ENCODE data around the gene SLC29A4.
"Not testable (repeated sequence)": the region's sequence is repeated elsewhere in the genome, so short reads cannot be mapped to it uniquely, and the experiment has no call there.

SLC29A4 gene

GRCh38 chr7:5295039-5296014 lies 12.6 kb downstream of the SLC29A4 start:
- no peak for DNase-seq (ENCODE audit: low read depth, low spot score)

GRCh38 chr7:5296015-5296610 lies 13.4 kb downstream of the SLC29A4 start:
- no peak for DNase-seq (ENCODE audit: low read depth, low spot score)

GRCh38 chr7:5296611-5297226 lies 14.0 kb downstream of the SLC29A4 start:
- DNase-seq (ENCODE audit: low read depth, low spot score): peak; percentile 30

- no peak for DNase-seq (ENCODE audit: low read depth, low spot score)
These were observed 17.6 kb downstream of the SLC29A4 start for GRCh38 chr7:5300366-5300765.

GRCh38 chr7:5302577-5302976 lies 19.8 kb downstream of the SLC29A4 start:
- no peak for DNase-seq (ENCODE audit: low read depth, low spot score)

GRCh38 chr7:5303061-5303460 lies 20.3 kb downstream of the SLC29A4 start:
- DNase-seq (ENCODE audit: low read depth, low spot score): no peak

- DNase-seq (ENCODE audit: low read depth, low spot score): no peak
These were observed 21.1 kb downstream of the SLC29A4 start for GRCh38 chr7:5303591-5304505.

GRCh38 chr7:5305050-5305449 lies 22.3 kb downstream of the SLC29A4 start:
- DNase-seq (ENCODE audit: low read depth, low spot score): not testable (repeated sequence)

- not testable (repeated sequence) for DNase-seq (ENCODE audit: low read depth, low spot score)
These were observed 24.7 kb downstream of the SLC29A4 start for GRCh38 chr7:5307221-5308142.

GRCh38 chr7:5309146-5309545 lies 26.4 kb downstream of the SLC29A4 start:
- DNase-seq (ENCODE audit: low read depth, low spot score): no peak

- no peak for DNase-seq (ENCODE audit: low read depth, low spot score)
These were observed 28.2 kb downstream of the SLC29A4 start for GRCh38 chr7:5310822-5311405.

GRCh38 chr7:5312276-5313070 lies 29.7 kb downstream of the SLC29A4 start:
- not testable (repeated sequence) for DNase-seq (ENCODE audit: low read depth, low spot score)

- not testable (repeated sequence) for DNase-seq (ENCODE audit: low read depth, low spot score)
These were observed 30.5 kb downstream of the SLC29A4 start for GRCh38 chr7:5313076-5313885.

- no peak for DNase-seq (ENCODE audit: low read depth, low spot score)
These were observed 32.1 kb downstream of the SLC29A4 start for GRCh38 chr7:5314864-5315263.

GRCh38 chr7:5315761-5316160 lies 33.0 kb downstream of the SLC29A4 start:
- DNase-seq (ENCODE audit: low read depth, low spot score): no peak

- DNase-seq (ENCODE audit: low read depth, low spot score): not testable (repeated sequence)
These were observed 35.9 kb downstream of the SLC29A4 start for GRCh38 chr7:5318613-5319012.

- DNase-seq (ENCODE audit: low read depth, low spot score): no peak
These were observed 37.6 kb downstream of the SLC29A4 start for GRCh38 chr7:5320391-5320790.

GRCh38 chr7:5320802-5321396 lies 38.2 kb downstream of the SLC29A4 start:
- DNase-seq (ENCODE audit: low read depth, low spot score): no peak
